CD4-positive, alpha-beta T cell treated with Interferon gamma for 1 hour (primary cell): Measurements from ENCODE around the gene MYO5A.

Source experiments
- DNase-seq: peaks from one replicate; pipeline ENCODE4 v3.0.0-alpha.2; 2020

Gene MYO5A

DNA sequence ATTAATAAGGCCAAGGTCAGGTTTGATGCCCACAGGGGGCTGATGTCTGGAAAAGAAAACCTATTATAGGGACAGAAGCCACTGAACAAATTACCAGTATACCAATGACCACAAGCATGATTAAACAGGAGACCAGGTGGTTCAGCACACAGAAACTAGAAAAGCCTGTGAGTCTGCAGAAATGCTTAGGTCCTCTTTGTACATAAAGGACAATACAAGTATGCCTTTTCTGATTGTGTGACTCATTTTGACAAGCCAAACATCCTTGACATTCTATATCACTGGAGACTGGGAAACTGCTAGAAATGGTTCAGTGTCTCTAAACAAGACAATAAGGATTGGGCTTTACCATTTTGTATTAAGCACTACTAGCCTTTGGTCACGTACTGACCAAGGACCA, 119.9 kb downstream of the MYO5A start:
- DNase-seq, result no peak

DNA sequence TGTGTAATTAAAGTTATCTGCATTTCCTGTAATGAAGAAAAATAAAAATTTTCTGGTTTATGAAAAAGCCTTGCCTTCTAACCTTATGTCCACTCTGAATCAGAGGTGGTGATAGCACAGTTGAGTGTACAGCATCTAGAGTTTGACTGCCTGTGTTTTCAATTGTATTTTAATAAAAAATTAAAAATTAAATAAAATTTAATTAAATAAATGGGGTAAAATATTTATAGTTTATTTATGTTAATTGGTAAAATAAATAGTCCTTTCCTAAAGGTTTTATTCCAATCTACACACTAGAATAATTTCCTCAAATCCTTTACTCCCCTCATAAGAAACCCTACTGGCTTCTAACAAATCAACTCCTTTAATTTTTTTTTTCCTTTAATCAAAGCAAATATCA, 121.3 kb downstream of the MYO5A start:
- no peak for DNase-seq

DNA sequence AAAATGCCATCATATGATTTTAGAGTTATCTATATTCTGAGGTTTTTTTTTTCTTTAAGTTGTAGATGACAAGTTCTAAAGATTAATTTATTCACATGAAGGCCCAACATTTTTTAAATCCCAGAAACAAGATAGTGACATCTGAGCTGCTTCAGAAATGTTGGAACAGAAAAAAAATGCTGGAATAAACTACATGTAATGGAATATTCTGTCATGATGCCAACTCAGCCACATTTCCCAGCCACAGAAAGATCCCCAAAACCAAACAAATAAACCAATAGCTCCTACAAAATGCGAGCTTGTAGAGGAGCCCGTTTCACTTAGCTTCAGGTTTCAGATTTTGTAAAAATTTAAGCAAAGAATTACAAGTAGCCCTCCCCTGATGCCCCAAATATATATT, 122.1 kb downstream of the MYO5A start:
- no peak for DNase-seq

DNA sequence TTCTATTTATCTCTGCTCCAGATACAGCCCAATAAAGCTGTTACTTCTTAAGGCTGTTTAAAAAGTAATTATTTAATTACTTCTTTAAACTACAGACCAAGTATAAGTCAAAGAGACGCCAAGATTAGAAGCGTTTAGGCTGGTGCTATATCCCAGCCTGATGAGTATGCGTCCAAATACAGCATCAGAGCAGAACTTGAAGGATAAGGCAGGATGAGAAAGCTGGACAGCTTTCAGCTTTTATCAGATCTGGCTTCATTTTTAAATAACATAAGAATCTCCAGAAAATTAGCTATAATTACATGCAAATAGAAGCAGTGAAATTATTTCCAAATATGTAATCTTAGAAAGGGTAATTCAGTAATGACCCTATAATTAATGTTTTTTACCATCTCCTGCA, 122.8 kb downstream of the MYO5A start:
- DNase-seq, result no peak

DNA sequence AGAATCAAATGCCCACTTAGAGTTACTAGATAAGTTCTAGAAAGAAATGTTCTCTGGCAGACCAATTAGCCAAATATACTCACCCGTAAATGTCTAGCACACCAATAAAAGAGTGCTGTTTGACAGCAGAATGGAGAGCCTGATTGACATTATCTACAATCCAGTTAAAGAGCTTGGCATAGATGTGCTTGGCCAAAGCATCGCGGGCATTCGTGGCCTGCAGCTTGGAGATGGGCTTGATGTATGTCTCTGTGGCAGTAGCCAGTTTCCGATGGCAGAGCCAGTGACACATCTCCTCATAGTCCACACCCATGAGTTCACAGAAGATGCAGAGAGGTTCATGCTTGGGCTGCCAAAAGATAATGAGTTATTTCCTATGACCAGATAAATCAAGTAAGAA, 131.6 kb downstream of the MYO5A start:
- no peak for DNase-seq

DNA sequence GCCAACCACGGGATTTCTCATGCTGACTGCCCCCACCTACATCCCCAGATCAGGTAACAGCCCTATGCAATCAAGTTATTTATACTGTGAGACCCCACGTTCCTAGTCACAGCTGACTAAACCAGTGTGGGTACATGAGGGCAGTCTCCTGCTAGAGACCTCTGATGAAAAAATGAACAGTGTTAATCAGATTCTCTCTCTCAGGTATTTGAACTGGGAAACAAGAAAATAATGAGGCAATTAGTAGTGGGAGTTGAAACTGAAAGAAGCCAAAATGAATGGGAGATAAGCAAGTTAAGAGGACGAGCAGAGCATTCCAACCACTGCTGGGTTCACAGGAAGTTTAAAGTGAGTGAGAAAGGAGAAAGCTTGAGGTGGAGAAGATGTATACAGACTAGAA, 134.6 kb downstream of the MYO5A start:
- DNase-seq, result no peak

DNA sequence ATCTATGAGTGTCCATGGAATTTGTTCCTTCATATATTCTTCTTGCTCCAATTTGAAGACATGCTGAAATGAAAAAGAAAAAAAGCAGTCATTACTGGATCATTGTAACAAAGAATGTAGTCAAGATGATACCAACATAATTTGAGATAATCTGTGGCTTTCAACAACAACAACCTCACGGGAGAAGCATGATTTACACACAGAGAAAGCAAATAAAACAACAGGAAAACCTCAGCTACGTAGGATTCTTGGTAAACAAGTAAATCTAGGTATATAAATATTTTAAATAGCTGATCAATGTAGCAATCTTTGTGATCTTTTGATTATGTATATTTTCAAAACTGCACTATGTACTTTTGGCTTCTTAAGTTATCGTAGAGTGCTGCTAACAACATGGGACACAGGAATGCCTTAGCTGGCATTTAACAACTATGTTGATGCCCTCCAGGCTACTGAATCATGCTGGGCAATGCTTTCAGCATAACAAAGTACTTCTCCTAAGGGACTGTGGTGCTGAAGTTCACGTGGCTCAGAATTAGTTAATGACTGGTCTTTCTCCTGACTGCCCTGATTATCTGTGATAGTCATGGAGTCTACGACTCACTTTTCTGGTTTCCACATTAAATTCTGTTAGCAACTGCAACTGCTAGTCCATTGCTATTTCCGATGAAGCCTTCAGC, 136.5 kb downstream of the MYO5A start:
- DNase-seq, result no peak

DNA sequence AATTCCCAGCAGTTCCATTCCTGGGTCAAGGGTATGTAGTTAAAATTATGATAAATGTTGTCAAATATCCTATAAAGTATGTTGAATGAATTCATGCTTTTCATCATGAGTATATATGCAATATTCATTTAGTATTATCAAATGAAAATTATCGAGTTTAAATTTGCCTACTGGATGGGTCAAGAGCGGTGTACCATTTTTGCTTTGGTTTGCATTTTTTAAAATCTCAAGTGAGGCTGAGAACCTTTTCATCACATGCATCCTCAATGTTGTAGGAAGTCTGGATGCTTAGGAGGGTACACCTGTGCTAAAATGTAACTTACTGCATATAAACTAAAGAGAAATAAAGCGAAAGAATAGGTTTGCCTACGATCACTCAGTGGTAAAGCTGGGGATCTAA, 137.6 kb downstream of the MYO5A start:
- no peak for DNase-seq

DNA sequence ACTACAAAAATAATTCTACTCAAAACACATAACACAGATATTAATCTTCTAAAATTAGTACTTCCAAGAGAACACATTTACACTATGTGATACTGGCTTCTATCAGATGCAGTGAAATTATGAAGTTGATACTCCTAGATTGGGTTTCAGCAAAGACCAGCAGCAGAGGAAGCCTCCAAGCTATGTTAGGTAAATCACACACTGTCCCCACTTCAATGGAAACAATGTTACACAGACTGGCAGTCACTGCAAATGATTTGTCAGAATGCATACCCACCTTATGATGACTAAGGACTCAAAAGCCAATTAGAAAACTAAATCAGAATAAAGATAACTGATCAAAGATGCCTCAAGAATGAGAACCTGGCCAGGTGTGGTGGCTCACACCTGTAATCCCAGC, 143.0 kb downstream of the MYO5A start:
- no peak for DNase-seq

DNA sequence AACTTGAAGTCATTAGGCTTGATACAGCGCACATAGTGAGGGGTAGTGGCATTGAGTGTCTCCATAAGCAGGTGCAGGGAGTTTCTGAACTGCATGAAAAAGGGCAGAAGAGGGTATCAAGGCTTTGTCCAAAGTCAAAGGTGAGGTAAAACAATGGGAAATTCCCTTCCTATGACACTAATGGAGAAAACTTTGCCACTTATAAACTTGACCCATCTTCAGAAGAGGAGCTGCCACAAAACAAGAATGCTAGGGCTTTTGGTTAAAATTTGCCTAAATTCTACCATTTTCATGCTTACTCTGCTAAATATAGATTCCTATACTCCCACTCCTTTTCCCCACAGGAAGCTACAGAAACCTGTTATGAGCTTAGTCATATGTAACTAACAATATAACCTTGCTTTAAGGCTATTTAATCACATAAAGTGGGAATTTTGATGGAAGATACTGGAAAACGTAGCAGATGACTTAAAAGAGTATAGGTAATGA, 145.5 kb downstream of the MYO5A start:
- DNase-seq, result no peak

DNA sequence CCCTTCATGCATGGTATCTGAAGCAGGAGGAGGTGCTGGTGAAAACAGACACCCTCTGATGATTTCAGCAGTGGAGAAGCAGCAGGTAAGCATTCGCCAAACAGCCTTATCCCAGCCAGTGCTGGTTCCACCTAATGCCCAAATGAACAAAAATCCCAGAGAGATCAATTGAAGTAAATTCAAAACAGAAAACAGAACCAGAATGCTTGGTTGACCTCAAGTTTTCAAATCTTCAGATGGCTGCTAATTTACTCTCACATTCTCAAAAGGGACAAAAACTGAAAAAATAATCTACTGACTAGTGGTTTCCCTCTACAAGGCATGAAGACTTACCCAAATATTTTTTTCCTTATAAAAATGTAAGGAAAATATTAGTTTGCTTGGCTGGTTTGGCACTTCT, 146.0 kb downstream of the MYO5A start:
- no peak for DNase-seq

DNA sequence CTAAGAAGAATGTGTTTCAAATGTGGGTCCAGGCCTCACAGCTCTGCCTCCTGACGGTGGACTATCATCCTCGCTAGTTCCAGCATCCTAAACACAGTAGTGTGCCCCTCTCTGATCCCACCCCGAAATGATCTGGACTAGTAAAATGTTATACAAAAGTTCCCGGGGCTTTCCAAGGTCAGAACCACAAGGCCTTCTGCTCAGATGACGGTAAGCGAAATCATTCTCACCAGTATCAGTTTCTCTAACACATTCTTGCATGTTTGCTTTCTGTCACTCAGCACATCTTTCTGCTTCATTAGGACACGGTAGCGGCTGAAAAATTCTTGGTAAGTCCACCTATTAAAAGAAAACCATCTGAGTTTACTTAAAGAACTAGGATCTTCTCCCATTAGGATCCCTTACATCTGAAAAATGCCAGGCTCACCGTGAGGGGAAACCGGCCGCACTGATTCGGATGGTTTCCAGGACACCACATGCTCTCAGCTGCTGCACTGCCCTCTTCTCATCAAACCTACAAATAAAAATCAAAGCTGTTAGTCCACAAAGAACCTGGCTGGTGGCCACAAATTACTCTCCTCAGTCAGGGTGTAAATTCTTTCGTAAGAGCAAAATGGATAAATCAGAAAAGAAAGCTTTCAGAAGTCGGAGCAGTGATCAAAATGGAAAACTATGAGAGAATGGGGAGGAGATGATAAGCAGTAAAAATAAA, 149.1 kb downstream of the MYO5A start:
- no peak for DNase-seq

DNA sequence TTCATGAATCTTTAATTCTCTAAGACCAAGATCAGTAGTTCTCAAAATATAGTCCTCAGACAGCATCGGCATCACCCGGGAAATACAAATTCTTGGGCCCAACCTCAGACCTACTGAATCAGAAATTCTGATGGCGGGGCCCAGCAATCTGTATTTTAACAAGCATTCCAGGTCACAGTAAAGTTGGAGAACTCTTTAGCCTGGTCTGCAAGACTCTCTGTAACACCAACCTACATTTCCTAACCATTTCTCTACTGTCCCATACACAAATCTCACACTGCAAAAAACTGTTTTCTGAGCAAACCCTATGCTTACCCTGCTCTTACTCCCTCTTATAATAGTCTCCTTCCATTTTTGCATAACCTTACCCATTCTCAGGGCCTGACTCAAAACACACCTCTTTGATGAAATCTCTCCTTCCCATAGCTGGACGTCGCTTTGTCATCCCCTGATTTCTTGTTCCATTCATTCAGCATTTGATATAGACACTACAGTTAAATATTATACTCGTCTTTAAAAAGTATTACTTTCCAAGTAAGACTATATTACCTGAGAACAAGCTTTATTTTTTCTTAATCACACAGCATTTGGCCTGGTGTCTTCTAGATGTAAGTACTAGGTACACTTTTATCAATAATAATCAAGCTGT, 149.8 kb downstream of the MYO5A start:
- DNase-seq, result no peak

DNA sequence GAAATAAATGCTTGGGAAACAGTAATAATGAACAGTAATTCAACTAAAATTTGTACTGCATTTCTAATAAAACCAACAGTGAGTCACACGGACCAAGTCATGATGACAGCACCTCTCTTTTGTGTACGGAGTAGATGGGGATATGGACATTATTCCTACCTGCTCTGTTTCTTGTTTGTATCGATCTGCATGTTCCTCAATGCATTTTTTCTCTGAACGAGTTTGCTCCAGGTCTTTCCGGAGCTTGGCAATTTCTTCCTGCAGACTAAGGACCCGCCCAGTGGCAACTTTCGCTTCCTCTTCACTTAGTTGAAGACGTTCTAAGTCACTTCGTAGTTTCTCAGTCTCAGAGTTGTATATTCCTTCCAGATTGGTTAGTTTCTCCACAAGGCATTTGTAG, 158.7 kb downstream of the MYO5A start:
- peak; percentile 22 for DNase-seq

DNA sequence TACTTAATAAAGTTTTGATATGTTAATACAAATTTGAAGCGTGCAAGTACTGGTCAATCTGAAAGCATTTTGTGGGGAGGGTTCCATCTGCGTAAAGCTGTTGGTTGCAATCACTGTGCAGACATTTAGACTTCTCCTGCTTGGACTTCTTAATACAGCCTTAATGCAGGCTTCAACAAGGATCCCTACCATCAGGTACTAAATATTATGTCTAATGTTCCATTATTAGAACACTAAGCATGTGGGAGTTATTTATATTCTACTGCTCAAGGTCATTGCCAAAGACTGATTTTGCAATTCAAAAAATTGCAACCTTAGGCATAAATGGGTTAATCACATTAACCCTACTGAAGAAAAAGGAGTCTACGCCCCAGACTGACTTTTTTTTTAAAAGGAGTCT, 159.2 kb downstream of the MYO5A start:
- no peak for DNase-seq

DNA sequence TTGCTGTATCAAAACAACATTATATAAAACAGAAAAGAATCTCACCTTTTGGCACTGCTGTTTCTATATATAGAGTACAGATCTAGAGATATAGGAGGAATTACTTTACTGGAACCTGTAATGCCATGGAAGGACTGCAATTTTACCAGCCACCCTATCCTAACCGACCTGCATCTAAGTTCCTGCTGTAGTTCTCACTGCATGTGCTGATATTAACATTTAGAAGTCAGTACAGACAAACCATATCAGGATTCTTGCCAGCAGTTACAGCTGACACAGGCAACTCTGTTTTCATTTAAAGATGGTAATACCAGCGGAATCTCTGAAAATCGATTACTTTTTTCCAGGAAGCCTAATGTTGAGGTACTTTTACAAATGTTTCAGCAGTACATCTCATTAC, 159.7 kb downstream of the MYO5A start:
- DNase-seq, result no peak

DNA sequence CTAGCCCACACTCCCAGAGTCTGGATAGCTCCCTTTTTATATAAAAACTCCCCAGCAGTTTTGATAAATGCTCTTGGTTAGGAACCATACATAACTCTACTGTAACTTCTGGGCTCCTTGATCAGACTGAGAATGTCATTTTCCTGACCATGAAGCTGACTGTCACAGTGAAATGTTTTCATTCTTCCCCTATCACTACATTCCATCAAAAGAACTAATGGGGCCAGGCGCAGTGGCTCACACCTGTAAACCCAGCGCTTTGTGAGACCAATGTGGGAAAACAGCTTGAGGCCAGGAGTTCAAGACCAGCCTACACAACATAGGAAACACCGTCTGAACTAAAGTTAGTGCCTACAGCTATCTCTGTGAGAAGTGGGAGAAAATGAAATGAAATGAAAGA, 160.3 kb downstream of the MYO5A start:
- no peak for DNase-seq

DNA sequence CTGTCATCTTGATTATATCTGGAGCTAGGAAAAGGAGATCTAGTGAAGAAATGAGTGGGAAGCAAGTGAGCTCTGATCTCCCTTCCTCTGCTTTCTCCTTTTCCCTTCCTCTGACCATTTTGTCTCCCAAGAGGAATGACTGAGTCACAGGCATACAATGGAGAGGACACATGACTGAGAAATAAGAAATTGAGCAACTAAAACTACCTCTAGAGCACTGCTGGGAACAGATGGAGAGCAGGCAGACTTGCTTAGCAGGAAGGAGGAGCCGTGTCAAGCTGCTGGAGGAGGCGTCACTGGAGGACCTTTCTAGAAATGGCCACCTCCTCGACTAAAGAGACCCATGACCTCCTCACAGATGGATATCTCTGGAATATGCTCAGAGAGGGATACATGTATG, 166.2 kb downstream of the MYO5A start:
- DNase-seq, result no peak

DNA sequence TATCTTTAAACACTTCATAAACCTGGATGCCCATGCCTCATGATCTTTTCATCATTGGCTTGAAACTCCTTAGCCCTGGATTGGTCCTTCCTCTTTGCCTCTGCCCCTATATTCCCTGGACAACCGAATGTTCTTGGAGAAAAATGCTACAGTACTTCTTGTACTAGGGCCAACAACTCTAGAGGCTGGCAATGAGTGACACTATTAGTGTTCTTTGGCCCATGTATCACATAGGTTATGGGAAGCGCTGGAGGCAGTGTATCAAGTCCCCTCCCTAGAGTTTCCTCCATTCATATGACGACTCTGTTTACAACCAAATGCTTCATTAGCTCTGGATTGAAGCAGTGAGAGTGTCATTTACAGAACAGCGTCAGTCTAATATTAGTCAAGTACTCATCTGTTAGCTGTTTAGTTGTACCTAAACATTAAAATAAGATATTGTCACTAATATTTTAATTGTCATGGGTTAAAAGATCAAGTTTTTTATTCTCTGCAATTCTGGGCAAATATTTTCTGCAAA, 166.6 kb downstream of the MYO5A start:
- no peak for DNase-seq

DNA sequence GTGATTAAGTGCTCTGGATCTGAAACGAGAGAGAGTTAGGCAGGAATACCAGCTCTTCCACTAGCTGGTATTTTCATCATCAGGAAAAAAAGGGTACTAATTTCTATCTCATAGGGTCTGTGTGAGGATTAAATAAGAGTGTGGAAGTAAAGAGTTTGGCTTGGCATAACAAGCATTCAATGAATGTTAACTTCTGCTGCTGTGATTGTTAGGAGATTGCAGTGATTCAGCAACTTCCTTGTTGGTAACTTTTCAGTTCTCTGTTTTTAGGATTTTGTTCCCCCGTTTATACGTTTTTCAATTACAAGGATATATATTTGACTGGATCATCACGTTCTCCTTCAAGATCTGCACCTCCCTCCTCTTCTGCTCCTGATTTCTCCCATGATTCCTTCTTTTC, 167.2 kb downstream of the MYO5A start:
- no peak for DNase-seq

DNA sequence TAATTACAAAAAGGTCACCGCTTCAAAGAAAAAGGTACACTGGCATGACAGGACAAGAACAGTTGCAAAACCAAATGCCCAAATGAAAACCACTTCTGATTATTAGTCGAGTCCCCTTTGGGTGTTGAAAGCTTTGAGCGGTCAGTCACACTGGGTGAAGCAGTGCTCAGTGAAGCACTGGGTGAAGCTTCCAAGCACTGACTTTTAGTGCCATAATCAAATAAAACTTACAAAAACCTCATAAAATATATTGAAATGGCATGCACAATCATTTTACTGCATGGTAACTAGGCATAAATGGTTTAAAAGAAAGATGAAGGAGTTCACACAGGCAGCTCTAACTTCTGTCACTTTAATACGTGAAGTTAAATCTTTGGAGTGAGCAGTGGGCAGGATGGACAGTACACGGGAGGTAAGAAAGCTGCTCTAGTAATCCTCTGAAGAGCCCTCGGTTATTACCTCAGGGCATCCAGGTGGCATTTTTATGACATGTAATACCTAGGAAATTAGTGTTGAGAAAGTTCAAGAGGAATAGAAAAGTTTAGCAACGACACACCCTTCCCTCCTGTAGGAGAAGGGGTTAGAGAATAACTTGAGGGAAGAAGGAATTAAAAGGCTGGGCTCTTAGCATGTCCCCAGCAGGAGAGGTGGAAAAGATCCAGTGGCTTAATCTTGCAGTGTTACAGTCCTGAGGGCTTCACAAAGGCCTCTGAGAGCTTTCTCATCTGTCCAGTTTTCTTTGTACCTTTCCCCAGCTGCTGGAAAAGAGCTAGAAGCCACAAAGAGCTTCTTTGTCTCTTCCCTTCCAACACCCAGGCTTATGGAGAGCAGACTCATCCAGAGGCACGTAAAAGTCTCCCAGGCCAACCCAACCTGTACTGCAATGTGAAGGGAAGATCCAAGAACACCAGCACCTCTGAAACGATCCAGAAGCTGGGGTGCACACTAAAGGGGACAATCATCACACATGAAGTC, 168.2 kb downstream of the MYO5A start:
- no peak for DNase-seq

DNA sequence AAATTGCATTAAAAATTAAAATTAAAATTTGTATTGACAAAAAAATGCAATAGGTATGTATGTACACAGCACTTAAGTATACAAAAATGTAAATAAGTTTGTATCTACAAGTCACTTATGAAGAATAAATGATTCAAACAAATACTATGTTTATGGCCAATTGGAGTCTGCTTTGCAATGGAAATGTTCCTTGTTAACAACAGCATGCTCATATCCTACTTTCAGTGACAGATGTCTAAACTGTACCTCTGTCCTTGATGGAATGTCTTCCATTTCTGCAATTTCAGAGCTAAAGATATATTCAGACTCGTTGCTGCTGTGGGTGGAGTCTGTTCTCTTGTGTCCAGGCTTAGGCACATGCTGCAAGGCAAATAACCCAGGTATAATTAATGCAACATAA, 169.0 kb downstream of the MYO5A start:
- DNase-seq, result no peak

DNA sequence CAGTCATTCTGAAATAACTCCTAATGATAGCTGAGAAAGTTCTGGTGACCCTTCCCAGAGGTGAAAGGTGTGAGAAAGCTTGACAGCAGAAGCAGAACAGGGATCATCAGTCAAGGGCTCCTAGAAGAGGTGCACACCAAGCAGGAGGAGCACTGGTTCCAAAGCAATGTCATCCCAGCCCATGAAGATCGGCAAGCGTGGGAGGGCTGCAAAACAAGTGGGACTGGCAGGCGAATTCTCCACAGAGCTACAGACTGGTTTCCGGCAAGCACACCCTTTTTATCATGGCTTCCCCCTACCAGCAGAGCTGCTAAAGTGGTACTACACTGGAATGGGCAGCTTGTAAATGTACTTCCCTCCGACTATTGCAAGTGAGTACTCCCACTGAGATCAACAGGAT, 170.7 kb downstream of the MYO5A start:
- no peak for DNase-seq
